Daoy (cell line): ENCODE results near the gene ZNF469. TPM values are rescaled to one million over a fixed set of nuclear protein-coding genes. Genes with fewer than 3 reads are reported as not detected.

Experiments used
- DNase-seq: peaks from one replicate; pipeline ENCODE4 v3.0.0-alpha.2; 2015; ENCODE audit warnings: low read depth
- total RNA-seq: library from RNA; depleted of rRNA; stranded (reverse); fragments of >200 nt; shearing (Covaris generic); gene quantifications from 2 replicates; pipeline ENCODE4 v1.2.3, GENCODE V29; 2014; rRNA removed

ZNF469 gene, protein sequence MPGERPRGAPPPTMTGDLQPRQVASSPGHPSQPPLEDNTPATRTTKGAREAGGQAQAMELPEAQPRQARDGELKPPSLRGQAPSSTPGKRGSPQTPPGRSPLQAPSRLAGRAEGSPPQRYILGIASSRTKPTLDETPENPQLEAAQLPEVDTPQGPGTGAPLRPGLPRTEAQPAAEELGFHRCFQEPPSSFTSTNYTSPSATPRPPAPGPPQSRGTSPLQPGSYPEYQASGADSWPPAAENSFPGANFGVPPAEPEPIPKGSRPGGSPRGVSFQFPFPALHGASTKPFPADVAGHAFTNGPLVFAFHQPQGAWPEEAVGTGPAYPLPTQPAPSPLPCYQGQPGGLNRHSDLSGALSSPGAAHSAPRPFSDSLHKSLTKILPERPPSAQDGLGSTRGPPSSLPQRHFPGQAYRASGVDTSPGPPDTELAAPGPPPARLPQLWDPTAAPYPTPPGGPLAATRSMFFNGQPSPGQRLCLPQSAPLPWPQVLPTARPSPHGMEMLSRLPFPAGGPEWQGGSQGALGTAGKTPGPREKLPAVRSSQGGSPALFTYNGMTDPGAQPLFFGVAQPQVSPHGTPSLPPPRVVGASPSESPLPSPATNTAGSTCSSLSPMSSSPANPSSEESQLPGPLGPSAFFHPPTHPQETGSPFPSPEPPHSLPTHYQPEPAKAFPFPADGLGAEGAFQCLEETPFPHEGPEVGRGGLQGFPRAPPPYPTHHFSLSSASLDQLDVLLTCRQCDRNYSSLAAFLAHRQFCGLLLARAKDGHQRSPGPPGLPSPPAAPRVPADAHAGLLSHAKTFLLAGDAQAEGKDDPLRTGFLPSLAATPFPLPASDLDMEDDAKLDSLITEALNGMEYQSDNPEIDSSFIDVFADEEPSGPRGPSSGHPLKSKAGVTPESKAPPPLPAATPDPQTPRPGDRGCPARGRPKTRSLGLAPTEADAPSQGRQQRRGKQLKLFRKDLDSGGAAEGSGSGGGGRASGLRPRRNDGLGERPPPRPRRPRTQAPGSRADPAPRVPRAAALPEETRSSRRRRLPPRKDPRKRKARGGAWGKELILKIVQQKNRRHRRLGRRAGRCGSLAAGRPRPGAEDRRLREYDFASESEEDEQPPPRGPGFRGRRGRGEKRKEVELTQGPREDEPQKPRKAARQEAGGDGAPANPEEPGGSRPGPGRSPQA (N-terminal part only)
- total RNA-seq = 0.23 and 0.27 TPM in 2 replicates

GRCh38 chr16:88382491-88383400, at the start of gene ZNF469:
Gene ZNF469 (plus strand): TSS chr16:88382959. CDS start chr16:88427471, 44,512 bp downstream.
- DNase-seq = peak; percentile 40

DNA sequence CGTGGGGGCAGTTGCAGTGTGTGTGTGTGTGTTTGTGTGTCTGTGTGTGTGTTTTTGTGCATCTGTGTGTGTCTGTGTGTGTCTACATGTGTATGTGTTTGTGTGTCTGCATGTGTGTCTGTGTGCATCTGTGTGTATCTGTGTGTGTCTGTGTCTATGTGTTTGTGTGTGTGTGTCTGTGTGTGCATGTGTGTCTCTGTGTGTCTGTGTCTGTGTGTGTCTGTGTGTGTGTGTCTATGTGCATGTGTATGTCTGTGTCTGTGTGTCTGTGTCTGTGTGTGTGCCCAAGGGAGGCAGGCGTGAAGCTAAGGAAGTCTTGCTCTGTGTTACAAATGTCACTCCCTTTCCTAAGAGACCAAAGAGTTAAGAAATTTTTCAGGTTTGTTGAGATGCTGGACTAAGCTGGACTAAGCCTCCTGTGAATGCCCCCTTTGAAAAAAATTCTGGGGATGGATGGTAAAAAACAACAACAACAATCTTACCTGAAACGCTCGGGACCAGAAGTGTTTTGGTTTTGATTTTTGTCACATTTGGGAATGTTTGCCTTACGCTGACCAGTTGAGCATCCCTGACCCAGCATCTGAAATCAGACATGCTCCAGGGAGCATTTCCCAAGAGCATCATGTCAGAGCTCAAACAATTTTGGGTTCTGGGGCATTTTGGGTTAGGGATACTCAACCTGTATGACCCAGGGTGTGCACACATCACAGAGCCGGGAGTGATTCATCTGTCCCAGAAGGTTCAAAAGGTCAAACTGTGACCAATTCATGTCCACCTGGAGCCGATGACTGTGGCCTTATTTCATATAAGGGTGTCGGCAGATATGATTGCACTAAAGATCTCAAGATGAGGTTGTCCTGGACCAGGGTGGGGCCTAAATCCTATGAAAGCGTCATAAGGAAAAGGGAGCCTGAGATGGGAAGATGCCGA, 48.6 kb upstream of the ZNF469 start:
- DNase-seq = no peak

DNA sequence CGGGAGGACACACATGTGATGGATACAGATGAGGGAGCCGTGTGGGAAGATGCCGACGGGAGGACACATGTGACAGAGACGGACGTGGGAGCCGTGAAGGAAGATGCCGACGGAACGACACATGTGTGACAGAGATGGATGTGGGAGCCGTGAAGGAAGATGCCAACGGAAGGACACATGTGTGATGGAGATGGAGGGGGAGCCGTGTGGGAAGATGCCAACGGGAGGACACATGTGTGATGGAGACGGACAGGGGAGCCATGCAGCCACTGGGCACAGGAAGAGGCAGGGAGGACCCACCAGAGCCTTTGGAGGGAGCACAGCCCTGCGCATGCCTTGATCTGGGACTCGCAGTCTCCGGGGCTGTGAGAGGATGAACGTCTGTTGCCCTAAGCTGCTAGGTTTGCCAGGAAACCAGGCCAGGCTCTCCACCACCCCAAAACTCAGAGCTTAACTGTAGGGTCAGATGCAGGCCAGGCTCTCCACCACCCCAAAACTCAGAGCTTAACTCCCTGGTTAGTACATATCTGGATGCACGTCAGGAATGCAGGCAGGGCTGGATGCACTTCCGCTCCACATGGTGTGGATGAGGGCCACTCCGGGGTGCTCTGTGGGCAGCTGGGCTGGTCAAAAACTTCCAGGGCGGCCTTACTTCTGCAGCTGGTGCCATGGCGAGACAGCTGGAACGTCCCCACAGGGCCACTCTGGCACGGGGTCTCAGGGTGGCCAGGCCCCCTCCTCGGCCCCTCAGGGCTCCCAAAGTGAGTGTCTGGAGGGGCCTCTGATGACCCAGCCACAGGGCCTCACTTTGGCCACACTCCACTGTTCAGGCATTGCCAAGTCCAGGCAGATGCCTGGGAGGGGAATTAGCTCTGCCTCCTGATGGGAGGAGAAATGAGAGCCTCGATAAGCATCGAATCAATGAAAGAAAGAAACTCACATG, 47.7 kb upstream of the ZNF469 start:
- no peak for DNase-seq

DNA sequence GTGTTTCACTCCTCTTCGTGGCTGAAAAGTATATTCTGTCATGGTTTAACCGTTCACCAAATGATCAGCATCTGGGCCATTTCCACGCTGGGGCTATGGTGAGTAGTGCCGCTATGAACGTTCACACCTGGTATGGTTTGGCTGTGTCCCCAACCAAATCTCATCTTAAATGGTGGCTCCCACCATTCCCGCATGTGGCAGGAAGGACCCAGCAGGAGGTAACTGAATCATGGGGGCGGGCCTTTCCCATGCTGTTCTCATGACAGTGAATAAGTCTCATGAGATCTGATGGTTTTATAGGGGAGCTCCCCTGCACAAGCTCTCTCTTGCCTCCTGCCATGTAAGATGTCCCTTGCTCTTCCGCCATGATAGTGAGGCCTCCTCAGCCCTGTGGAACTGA, 45.7 kb upstream of the ZNF469 start:
- DNase-seq = peak; percentile 36

DNA sequence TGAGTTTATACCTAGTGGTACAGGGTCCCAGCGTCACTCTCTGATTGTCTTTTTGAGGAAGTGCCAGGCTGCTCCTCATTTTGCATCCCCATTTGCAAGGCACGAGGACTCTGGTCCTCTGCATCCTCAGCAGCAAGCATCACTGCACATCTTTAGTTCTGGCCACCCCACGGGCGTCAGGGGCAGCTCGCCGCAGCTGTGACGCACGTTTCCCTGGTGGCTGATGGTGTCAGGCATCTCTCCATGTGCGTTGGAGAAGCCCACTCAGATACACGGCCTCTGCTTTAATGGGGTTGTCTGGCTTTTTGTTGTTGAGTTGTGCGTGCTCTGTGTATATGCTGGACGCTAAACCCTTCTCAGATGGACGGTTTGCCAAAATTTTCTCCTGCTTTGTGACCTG, 45.2 kb upstream of the ZNF469 start:
- DNase-seq = no peak

DNA sequence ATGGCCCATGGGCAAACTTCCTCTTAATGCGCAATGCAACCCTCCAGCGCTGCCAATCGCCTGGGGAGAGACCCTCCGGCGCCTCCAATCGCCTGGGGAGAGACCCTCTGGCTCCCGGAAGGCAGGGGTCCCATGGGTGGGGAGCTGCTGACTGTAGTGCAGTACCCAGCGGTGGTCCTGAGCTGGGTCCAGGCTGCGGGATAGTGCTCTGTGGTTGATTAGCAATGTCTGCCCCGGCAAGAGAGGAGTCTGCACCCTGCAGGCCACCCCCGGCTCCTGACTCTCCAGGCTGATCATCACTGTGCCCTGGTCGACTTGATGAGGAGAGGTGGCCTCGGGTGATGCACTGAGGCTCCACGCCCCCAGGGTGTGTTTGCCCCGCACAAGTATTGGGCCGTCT, 44.6 kb upstream of the ZNF469 start:
- no peak for DNase-seq

DNA sequence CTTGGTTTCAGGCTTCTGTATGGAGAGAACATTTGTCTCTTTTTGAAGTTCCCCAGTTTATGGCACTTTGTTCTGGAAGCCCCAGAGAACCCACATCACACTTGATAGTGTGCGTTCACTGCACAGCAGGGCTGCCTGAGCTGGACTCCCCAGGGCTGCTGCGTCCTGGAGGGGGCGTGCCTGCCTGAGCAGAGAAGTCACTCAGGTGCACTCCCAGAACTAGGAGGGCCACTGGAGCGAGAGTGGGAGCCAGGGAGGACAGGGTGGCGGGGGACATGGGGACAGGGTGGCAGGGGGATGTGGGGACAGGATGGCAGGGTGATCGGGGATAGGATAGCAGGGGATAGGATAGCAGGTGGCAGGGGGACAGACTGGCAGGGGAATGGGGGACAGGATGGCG, 43.9 kb upstream of the ZNF469 start:
- no peak for DNase-seq

- no peak for DNase-seq
Measured at GRCh38 chr16:88339930-88340754, 42.6 kb upstream of the ZNF469 start.

DNA sequence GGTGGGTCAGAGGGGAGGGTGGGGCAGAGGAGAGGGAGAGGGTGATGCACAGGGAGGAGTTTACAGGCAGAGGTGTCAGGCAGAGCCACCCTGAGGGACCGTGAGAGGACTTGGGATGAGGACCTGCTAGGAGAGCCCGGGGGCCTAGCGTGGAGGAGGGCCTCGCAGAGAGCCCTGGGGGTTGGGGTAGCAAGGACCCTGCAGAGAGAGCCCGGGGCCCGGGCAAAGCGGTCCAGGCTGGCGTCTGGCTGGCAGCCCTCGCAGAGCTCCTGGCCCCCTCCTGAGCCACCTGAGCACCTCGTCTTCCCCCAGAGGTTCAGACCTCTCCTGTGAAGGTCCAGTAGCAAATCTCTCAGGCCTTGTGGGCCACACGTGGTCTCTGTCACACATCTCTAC, 42.0 kb upstream of the ZNF469 start:
- no peak for DNase-seq

DNA sequence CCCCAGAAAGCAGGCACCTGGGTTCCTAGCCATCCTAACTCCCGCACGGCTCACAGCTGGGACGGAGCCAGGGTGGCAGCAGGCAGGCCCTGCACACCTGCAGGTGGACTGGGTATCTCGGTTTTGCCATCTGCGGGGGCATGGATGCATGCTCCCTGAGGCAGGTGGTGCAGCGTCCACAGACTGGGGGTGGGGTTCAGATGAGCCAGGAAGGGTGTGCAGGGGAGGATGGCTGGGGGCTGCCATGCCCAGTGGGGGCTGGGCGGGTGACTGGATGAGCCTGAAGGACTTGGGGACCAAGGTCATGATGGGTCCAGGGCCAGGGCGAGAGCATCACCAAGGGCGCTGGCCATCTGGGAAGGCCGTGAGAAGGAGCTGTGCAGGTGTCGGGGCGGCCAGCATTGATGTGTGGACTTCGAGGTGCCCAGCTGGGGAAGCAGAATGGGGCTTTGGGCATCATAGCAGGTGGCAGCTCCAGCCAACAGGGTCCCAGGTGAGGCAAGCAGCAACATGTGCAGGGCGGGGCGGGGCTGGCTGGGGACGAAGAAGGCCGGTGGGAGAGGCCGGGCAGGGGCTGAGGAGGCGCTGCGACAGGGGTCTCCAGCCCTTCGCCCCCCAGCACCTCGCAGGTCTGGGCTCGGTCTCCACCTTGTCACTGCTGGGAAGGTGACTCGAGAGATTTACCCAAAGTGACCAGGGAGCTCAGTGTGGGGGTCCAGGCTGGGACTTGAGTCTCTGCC, 41.0 kb upstream of the ZNF469 start:
- no peak for DNase-seq

GRCh38 chr16:88342491-88342890, 40.3 kb upstream of the ZNF469 start:
- DNase-seq = no peak

DNA sequence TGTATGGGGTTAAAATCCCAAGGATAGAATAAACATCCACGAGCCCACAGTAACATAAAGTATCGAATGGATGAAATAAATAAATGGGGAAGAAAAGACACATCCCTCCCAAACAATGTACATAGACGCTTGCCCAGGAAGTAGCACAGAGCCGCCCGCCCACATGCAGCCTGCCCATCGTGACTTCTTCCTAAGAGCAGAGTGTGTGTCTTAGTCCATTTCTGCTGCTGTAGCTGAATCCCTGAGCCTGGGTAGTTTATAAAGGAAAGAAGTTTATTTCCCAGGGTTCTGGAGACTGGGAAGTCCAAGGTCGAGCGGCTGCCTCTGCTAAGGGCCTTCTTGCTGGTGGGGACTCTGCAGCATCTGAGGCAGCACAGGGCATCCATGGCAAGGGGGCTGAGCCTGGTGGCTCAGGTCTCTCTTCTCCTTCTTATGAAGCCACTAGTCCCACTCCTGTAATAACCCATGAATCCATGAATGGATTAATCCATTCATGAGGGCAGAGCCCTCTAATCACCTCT, 39.4 kb upstream of the ZNF469 start:
- DNase-seq = no peak

DNA sequence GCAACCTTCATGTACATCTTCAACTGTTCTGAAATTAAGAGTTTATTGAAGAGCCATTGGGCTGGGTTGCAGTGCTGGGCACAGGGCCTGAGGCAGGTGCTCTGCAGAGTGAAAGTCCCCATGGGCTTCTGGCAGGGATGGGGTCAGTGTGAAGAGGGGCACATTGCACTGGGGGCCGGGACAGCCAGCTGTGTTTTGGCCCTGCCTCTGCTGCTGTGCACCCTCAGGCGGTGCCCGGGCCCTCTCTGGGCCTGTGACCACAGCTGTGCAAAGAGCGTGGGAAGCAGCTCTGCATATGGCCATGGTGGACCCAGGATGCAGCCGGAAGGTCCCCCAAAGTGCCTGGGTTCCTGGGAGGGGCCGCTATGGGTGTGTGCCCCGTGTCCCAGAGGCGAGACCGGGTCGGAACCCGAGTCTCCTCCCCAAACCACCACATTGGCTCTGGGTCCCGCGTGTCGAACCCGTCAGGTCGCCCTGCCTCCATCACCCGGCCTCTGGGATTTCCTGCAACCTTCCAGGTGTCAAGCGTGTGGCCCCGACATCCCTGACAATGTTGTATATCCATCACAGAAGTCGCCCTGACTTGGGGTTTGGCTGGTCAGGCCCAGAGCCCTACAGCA, 38.2 kb upstream of the ZNF469 start:
- DNase-seq = no peak

DNA sequence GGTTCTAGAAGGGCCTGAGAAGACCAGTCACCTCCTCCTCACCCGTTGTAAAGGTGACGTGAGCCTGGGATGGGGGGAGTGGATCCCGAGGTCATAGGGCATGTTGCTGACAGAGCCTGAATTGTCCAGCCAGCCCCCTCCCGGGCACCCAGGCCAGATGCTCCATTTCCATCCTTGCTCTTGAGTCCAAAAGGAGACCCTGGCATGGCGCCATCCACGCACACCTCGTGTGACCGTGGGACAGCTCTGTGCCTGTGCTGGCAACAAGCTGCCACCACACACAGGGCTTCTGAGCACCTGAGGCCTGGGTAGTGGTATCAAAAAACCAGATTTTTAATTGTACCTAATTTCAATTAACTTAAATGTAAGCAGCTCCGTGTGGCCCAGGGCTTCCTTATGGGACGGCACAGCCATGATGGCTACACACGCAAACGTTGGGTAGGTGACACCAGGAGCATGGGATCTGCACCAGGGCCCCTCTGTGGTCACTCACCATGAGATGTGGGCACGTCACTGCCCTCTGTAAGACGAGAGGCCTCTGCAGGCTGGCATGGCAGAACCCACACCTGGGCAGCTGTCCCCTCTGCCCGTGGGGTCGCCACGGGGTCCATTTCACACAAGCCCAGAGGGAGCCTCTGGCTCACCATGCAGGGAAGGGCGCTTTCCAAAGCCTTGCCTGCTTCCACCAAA, 37.6 kb upstream of the ZNF469 start:
- DNase-seq = no peak

GRCh38 chr16:88345721-88346560, 36.8 kb upstream of the ZNF469 start:
- DNase-seq = no peak
